ENCODE data around the gene FDX1. TPM values are rescaled to one million over a fixed set of nuclear protein-coding genes. Genes with fewer than 3 reads are reported as not detected.
"Not testable (repeated sequence)": the region's sequence is repeated elsewhere in the genome, so short reads cannot be mapped to it uniquely, and the experiment has no call there.

The FDX1 gene, protein sequence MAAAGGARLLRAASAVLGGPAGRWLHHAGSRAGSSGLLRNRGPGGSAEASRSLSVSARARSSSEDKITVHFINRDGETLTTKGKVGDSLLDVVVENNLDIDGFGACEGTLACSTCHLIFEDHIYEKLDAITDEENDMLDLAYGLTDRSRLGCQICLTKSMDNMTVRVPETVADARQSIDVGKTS
- polyA plus RNA-seq (ENCODE audit: insufficient read length in 4 of 4) = 10 to 100 TPM; 13.3 to 23.0 (median 20.9) TPM

DNA sequence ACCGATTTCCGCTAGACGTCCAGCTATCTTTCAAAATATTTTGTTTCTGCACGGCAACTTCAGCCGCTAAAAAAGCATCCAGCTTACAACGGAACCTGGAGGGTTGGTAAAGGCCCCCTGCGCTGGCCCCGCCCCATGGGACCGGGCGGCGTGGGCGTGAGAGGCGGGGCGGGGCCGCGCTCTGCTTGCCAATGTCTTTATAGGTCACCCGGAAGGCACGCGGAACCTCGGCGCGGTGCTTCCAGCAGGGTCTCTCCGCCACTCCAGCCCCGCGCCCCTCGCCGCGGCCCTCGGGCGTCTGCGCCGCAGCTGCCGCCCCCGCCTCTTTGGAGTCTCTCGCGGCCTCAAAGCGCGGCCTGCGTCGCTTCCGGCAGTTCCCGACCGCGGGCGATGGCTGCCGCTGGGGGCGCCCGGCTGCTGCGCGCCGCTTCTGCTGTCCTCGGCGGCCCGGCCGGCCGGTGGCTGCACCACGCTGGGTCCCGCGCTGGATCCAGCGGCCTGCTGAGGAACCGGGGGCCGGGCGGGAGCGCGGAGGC, at the start of gene FDX1:
Gene FDX1, plus strand, starts transcription at position 218 of the 536 bp plus-strand sequence. Its CDS starts 173 bp downstream, at position 391.
- DNase-seq (ENCODE audit: low read depth in 4 of 4, low spot score in 3 of 4) = peak in 1 of 4 donors; percentile 50

DNA sequence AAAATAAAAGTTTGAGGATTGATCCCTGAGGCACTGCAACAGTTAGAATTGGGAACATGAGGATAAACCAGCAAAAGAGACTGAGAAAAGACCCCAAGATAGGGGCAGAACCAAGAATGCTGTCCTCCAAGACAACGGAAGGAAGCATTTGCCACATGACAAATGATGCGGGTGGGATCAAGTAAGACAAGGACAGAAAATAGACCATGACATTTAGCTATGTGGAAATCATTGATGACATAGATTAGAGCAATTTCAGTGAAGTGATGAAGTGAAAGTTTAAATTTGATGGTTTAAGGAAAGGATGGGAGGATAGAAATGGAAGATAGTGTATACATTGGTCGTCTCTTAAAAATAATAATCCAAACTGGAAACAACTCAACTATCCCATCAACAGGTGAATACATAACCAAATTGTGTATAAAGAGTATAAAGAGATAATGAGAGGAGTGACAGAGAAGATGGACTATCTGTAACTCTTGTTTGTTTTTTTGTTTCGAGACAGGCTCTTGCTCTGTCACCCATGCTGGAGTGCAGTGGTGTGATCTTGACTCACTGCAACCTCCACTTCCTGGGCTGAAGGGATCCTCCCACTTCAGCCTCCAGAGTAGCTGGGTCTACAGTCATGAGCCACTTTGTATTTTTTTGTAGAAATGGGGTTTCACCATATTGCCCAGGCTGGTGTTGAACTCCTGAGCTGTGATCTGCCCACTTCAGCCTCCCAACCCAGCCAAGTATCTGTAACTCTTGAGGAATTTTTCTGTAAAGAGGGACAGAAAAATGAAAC, 48.7 kb upstream of the FDX1 start:
- DNase-seq (ENCODE audit: low read depth in 4 of 4, low spot score in 3 of 4) = no peak

DNA sequence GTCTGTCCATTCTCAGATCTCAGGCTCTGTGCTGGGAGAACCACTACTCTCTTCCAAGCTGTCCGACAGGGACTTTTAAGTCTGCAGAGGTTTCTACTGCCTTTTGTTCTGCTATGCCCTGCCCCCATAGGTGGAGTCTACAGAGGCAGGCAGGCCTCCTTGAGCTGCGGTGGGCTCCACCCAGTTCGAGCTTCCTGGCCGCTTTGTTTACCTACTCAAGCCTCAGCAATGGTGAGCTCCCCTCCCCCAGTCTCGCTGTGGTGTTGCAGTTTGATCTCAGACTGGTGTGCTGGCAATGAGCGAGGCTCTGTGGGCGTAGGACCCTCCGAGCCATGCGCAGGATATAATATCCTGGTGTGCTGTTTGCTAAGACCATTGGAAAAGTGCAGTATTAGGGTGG, 41.5 kb upstream of the FDX1 start:
- DNase-seq (ENCODE audit: low read depth in 4 of 4, low spot score in 3 of 4) = not testable (repeated sequence)

DNA sequence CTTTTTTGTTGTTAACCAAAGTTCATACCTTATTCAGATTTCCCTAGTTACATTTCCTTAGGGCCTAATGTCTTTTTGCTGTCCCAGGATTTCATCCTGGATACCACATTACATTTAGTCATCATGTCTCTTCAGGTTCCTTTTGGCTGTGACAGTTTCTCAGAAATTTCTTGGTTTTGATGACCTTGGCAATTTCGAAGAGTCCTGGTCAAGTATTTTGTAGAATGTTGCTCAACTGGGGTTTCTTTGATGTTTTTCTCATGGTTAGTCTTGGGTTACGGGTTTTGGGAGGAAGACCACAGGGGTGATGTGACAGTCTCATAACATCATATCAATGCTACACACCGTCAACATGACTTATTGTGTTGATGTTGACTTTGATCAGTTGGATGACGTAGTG, 39.8 kb upstream of the FDX1 start:
- DNase-seq (ENCODE audit: low read depth in 4 of 4, low spot score in 3 of 4) = no peak

DNA sequence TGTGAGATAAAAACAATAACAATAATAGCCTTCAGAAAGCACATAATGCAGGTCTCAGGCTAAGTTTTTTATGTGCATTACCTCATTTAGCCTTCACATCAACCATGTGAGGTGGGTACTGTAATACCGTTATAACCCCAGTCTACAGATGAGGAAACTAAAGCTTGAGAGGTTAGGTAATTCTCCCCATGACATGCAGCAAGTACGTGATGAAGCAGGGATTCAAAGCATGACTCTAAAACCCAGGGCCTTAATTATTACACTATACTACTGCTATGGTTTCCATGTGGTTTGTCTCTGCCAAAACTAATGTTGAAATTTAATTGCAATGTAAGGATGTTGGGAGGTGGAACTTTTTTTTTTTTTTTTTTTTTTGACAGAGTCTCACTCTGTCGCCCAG, 37.7 kb upstream of the FDX1 start:
- no peak for DNase-seq (ENCODE audit: low read depth in 4 of 4, low spot score in 3 of 4)

DNA sequence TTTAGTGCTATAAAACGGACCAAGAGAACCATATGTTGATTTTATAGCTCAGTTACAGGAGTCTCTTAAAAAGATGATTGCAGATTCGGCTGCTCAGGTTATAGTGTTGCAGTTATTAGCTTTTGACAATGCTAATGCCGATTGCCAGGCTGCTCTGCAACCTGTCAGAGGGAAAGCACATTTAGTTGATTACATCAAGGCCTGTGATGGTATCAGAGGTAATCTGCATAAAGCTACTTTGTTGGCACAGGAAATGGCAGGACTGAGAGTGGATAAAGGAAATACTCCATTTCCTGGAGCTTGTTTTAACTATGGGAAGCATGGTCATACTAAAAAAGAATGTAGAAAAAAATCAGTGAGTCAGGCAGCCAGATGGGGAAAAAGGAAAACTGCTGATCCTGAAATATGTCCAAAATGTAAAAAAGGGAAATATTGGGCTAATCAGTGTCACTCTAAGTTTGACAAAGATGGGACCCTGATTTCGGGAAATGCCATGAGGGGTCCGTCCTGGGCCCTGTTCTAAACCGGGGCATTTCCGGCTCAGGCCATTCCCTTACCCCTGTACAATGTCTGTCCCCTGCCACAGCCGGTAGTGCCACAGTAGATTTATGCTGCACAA, 32.0 kb upstream of the FDX1 start:
- DNase-seq (ENCODE audit: low read depth in 4 of 4, low spot score in 3 of 4) = not testable (repeated sequence)

DNA sequence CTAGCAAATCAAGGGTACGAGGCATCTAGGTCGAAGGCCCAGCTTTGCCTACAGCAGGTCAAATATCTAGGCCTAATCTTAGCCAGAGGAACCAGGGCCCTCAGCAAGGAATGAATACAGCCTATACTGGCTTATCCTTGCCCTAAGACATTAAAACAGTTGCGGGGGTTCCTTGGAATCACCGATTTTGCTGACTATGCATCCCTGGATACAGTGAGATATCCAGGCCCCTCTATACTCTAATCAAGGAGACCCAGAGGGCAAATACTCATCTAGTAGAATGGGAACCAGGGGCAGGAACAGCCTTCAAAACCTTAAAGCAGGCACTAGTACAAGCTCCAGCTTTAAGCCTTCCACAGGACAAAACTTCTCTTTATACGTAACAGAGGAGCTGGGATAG, 26.2 kb upstream of the FDX1 start:
- not testable (repeated sequence) for DNase-seq (ENCODE audit: low read depth in 4 of 4, low spot score in 3 of 4)

DNA sequence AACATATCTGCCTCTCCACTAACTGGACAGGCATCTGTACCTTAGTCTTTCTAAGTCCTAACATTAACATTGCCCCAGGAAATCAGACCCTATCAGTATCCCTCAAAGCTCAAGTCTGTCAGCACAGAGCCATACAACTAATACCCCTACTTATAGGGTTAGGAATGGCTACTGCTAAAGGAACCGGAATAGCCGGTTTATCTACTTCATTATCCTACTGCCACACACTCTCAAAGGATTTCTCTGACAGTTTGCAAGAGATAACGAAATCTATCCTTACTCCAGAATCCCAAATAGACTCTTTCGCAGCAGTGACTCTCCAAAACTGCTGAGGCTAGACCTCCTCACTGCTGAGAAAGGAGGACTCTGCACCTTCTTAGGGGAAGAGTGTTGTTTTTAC, 24.1 kb upstream of the FDX1 start:
- DNase-seq (ENCODE audit: low read depth in 4 of 4, low spot score in 3 of 4) = not testable (repeated sequence)

DNA sequence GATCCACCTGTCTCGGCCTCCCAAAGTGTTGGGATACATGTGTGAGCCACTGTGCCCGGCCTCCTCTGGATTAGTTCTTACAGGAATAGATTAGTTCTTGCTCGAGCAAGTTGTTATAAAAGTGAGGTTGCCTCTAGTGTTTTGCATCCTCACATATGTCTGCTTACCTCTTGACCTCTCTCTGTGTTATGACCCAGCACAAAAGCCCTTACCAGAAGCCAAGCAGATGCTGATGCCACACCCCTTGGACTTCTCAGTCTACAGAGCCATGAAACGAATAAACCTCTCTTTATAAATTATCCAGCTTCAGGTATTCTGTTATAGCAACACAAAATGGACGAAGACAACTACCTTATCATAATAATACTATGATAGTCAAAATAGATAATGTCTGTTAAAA, 22.4 kb upstream of the FDX1 start:
- no peak for DNase-seq (ENCODE audit: low read depth in 4 of 4, low spot score in 3 of 4)

DNA sequence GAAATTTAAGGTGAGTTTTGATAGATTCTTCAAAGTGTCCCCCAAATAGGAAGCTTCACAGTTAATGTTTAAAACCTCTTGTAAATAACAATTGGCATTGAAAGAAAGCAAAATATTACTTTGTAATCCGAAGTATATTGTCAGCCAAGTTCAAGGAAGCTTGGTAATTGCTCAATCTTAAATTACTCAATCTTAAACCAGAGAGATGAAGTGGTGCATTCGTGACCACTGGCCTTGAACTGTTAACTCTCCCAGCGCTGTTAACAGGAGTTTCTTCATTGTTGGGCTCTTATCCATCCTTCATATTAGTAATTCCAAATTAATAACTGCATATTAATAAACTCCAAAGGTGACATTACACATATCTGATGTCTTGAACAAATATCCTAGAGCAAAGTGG, 20.6 kb upstream of the FDX1 start:
- no peak for DNase-seq (ENCODE audit: low read depth in 4 of 4, low spot score in 3 of 4)

DNA sequence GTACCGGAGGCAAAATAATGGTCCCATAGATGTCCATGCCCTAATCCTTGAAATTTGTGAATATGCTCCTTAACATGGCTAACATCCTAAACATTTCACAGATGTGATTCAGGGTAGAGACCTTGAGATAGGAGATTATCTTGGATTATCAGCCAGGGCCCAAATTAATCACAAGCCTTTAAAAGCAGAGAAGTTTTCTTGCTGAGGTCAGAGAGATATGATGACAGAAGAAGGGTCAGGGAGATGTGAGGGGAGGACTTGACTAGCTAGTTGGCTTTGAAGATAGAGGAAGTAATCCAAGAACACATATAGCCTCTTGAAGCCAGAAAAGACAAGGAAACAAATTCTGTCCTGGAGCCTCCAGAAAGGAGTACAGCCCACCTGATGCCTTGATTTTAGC, 19.1 kb upstream of the FDX1 start:
- DNase-seq (ENCODE audit: low read depth in 4 of 4, low spot score in 3 of 4) = no peak

DNA sequence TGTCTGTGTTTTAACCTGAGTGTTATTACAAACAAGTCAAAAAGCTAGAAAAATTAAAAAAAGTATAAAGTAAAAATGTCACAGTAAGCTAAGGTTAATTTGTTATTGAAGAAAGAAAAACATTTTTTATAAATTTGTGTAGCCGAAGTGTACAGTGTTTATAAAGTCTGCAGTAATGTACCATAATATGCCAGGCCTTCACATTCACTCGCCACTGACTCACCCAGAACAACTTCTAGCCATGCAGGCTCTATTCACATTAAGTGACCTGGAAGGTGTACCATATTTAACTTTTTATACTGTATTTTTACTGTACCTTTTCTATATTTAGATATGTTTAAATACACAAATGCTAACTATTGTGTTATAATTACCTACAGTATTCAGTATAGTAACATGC, 14.7 kb upstream of the FDX1 start:
- no peak for DNase-seq (ENCODE audit: low read depth in 4 of 4, low spot score in 3 of 4)

DNA sequence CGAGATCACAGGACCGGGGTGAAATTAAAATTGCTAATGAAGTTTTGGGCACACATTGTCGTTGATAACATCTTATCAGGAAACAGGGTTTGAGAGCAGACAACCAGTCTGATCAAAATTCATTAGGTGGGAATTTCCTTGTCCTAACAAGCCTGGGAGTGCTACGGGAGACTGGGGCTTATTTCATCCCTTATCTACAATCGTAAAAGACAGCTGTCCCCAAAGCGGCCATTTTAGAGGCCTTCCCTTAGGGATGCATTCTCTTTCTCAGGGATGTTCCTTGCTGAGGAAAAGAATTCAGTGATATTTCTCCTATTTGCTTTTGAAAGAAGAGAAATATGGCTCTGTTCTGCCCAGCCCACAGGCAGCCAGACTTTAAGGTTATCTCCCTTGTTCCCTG, 8.1 kb upstream of the FDX1 start:
- not testable (repeated sequence) for DNase-seq (ENCODE audit: low read depth in 4 of 4, low spot score in 3 of 4)

DNA sequence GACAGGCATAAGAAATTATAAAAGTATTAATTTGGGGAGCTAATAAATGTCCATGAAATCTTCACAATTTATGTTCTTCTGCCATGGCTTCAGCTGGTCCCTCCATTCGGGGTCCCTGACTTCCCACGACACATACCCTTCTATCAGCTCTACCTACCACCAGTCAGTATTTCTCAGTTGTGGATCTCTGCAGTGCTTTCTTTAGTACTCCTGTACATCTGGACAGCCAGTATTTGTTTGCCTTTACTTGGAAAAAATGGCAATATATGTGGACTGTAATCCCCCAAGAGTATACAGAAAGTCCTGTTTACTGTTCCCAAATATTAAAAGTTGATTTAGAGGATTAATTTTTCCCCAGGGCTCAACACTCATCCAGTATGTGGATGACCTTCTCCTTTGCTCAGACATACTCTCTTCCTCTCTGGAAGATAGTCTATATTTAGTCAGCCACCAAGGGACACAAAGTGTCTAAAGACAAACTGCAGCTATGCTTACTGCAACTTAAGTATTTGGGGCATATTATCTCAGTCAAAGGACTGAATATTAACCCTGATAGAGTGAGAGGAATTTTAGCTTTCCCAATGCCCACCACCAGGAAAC, 7.3 kb upstream of the FDX1 start:
- no peak for DNase-seq (ENCODE audit: low read depth in 4 of 4, low spot score in 3 of 4)

DNA sequence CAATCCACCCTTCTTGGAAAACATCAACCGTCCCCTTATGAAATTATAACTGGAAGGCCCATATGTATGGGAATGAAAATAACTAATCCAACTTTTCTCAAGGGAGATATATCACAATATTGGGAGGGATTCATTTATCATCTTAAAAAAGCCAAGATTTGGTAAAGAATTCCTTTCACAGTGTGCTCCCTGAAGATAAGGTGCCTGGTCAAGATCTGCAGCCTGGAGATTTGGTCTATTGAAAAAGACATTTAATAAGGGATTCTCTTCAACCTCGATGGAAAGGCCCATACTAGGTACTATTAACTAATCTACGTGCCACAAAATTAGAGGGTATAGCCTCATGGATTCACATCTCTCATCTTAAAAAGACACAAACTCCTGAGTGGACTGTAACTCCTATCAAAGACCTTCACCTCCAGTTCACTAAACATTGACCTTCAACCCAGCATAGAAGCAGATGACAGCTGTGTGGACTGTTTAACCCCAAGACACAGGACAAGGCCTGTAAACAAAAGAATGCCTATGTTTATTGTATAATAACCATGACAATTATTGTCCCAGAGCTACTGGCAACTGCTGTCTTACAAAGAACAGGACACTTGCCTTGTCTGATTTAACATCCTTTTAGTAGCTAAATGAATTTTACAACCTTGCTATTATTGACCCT, 4.8 kb upstream of the FDX1 start:
- no peak for DNase-seq (ENCODE audit: low read depth in 4 of 4, low spot score in 3 of 4)

DNA sequence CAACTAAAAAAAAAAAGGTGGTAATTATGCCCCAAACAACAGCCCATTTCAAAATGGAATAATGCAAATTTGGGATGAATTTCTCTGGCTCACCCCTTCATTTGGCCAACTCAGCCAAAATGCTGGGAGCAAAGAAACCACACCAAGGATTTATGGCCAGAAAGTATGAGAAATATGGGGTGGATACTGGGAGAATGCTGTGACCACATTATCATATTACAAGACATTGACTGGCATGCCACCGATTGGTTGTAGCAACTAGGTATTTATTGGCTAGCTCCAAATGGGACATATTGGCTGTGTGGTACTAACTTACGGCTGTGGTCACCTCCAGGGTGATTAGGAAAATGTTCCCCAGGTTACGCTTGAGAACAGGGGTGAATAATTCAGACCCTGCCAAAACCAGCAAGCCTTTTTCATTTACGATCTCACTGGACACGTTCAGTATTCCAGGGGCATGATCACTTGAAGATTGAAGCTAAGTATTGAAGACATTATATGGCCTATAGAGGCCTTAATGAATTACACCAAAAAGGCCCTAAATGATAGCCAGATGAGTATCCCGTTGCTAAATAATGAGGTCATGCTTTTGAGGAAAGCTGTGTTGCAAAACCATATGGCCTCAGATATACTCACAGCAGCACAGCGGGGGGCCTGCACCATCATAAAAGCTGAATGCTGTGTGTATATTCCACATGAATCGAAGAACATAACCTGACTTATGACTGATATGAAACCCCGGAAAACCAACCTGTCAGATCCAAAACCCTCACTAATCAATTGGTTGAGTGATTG, 3.8 kb upstream of the FDX1 start:
- DNase-seq (ENCODE audit: low read depth in 4 of 4, low spot score in 3 of 4) = no peak

DNA sequence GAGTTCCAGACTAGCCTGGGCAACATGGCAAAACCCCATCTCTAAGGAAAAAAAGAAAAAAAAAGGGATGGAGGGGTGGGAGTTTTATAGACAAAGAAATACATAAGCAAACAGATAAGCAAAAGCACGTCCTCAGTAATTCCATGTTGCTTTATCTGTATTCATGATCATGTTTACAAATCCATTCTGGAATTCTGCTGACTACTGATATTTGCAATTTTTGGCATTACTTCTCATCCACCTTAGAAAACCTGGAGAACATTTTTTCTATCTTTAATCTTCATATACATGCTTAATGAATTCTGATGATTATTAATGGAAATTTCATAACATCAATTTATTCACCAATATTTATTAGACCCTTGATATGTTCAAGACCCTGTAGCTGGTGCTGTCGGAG, 1.7 kb upstream of the FDX1 start:
- DNase-seq (ENCODE audit: low read depth in 4 of 4, low spot score in 3 of 4) = no peak

DNA sequence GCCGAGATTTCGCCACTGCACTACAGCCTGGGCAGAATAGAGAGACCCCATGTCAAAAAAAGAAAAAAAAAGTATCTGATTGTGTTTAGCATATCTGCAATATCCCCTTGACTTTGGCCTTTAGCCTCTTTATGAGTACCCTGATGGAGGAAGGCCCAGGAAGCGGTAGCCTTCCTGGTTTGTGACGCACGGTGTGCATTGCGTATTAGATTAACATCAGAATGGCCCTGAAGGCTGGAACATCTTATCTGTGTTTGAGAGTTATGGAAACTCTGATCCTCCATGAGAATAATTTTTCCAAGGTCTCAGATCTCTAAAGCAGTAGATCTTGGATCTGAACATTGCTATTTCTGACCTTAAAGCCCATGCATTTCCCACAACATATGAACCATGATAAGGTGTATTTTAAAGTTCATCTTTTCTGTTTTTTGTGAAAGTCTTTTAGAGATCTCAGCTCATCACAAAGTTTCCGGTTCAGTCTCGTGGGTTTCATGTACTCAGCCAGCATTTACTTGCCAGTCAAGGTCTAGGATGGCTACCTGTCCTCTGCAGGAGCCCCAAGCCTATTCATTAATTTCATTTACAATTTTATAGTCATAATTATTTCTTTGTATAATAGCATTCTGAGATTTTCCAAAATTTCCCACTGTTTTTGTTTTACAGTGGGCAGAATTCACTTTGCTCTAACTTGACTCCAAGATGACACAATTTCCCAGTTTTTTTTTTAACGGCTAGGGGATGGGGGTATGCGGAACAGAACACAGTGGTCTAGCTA, 605 bp upstream of the FDX1 start:
- DNase-seq (ENCODE audit: low read depth in 4 of 4, low spot score in 3 of 4) = no peak

Data from left renal pelvis (tissue), 4 donors.